HG03108 (cell line): ENCODE measurements around the gene POLH.
A peak's percentile ranks its signal among the peaks of the same experiment; 100 is the strongest.
"Not testable (repeated sequence)": the region's sequence is repeated elsewhere in the genome, so short reads cannot be mapped to it uniquely, and the experiment has no call there.

Source experiments
- ATAC-seq: cut with Tn5 transposase; IDR thresholded peaks from one replicate; pipeline ENCODE4 v1.9.1; 2021; ENCODE audit warnings: moderate library complexity; ENCODE audit not compliant: unreplicated experiment

POLH gene

DNA sequence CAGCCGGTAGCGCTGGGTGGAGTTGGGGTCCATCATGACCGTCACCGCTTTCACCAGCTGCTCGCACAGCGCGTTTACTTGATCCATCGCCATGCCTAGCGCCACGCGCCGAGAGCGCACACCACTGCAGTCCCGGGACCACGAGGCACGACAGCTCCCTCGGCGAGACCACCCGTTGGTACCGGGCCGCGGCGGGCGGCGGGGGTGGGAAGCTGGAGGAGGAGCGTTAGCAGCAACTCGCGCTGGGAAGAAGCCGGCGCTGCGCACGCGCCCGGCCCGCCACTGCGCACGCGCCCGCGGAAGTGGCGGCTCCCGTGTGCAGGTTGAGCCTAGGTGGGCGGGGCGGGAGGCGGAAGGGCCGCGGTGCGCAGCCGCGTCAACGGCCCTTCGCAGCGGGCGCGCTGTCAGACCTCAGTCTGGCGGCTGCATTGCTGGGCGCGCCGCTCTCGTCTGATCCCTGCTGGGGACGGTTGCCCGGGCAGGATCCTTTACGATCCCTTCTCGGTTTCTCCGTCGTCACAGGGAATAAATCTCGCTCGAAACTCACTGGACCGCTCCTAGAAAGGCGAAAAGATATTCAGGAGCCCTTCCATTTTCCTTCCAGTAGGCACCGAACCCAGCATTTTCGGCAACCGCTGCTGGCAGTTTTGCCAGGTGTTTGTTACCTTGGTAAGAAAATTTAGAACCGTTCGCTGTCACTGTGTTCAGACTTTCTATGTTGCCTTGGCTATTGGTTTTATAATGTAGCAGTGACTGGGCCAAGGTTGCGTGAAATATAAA is at the start of gene POLH, which contains the start of gene XPO5:
Gene POLH (plus strand): TSS at position 414 of the 780 bp plus-strand sequence. CDS start 6,135 bp downstream, outside the sequence.
Gene XPO5 (minus strand): TSS at position 267 of the 780 bp plus-strand sequence. CDS start 174 bp downstream, at position 93.
- ATAC-seq: peak; percentile 89

DNA sequence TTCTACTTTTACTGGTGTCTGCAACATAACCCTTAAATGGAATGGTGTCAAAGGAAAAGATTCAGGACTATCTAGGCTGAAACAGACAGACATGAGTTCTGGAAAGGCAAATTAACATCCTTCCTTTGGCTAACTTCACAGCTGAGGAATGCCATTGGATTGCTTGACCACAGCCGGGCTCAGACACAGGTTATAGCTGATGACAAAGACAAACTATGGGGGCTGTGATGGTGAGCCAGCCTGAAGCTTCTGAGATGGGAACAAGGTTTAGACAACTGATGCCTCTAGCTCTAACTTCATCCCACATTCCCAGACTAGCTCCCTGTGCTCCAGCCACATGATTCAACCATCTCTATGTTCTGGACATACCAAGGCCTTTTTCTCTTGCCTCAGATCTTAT is 43.8 kb upstream of the POLH start:
- ATAC-seq: no peak

DNA sequence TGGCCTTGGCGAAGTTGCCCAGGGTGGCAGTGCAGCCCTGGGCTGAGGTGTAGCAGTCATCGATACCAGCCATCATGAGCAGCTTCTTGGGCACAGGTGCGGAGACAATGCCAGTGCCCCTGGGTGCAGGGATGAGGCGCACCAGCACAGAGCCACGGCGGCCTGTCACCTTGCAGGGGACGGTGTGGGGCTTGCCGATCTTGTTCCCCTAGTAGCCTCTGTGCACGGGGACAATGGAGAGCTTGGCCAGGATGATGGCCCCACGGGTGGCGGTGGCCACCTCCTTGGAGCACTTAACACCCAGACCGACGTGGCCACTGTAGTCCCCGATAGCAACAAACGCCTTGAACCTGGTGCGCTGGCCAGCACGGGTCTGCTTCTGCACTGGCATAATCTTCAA is 37.0 kb upstream of the POLH start:
- ATAC-seq: not testable (repeated sequence)

DNA sequence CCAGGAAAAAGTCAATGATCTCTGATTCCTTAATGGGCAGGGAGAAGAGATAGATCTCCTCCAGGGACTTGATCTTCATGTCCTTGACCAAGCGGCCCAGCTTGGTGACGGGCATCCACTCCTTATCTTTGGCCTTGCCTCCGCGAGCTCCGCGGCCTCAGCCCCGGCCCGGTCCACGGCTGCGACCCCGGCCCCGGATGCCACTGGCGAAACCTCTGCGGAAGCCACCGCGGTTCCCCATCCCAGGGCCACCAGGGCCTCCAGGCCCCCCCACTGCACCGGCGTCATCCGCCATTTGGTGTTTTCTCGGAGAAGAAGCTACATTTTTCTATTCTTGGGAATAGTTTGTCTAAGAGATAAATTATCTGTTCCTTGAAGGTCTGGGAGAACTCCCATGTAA is 36.6 kb upstream of the POLH start:
- not testable (repeated sequence) for ATAC-seq

DNA sequence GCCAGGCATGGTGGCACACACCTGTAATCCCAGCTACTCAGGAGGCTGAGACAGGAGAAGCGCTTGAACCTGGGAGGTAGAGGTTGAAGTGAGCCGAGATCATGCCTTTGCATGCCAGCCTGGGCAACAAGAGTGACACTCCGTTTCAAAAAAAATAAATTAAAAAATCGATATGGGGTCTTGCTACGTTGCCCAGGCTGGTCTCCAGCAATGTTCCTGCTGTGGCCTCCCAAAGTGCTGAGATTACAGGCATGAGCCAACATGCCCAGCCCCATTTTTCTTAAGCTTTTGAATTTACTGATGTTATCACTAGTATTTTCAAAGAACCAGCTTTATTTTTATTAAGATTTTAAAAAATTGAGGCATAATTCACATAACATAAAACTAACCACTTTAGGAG is 35.5 kb upstream of the POLH start:
- ATAC-seq: no peak

DNA sequence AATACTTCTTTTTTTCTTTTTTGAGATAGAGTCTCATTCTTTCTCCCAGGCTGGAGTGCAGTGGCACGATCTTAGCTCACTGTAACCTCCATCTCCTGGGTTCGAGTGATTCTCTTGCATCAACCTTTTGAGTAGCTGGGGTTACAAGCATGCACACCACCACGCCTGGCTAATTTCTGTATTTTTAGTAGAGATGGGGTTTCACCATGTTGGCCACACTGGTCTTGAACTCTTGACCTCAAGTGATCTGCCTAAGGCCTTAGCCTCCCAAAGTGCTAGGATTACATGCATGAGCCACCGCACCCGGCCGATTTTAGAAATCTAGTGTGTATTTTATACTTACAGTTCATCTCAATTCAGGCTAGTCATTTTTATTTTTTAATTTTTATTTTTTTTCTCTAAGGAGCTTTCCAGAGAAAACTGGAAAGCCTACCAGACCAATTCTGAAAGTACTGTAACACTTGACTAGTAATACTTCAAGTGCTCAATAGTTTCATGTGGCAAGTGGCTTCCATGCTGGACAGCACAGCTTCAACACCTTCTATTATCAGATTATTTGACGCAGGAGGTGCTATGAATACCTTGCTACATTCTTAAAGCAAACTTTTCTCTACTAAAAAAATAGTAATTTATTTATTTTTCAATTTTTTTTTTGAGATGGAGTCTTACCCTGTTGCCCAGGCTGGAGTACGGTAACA is 34.1 kb upstream of the POLH start:
- ATAC-seq: no peak

DNA sequence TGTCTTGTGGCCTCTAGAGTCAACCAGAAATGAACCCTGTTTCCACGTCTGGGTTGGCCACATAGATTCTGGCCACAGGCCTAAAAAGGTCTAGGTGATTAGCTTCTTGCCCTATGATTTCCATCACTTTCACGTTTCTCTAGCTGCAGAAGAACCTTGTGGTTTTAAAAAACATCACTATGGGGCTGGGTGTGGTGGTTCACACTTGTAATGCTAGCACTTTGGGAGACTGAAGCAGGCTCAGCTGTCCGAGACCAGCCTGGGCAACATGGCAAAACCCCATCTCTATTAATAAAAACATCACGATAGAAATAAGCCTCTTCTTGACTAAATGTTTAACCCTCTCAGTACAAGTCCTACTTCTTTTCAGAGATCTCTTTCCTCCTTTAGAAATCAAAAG is 31.5 kb upstream of the POLH start:
- ATAC-seq: no peak

DNA sequence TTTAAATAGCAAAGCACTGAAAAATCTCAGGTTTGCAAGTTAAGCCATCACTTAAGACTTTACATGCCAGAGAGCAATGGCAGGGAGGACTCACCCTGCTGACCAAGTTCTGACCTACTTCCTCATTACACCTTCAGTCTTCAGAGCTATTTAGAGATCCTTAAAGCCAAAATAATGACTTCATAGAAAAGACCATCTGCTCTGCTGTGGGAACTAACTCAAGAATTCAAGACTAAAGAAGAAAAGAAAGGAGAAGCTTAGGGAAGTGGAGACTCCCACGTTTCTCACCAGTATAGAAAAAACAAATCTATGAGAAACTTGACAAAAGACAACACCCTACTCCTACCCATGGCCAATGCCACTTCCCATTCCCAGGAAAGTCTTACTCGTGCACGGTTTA is 28.8 kb upstream of the POLH start:
- no peak for ATAC-seq

DNA sequence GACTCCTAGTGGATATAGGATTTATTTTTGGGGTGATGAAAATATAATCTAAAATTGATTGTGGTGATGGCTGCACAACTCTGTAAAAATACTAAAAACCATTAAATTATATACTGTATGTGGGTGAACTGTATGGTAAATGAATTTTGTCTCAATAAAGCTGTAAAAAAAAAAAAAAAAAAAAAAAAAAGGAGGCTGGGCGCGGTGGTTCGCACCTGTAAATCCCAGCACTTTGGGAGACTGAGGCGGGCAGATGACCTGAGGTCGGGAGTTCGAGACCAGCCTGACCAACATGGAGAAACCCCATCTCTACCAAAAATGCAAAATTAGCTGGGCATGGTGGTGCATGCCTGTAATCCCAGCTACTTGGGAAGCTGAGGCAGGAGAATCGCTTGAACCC is 18.4 kb upstream of the POLH start:
- not testable (repeated sequence) for ATAC-seq

DNA sequence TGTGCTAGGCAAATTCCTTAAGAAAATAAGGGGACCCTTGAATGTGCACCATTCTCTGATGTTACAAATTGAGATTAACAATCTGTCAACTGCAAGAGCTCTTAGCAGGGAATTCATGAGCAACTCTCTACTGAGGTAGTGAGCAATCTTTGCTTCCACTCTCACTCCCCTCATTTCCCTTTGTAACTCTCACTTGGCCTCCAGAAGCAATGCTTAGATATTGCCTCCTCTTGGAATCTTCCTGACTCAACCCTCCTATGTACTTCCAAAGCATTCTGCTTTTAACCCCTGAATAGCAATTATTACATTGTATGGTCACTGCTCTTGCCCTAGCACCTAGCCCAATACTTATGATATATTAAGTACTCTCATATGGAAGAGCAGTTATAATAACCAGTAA is 16.7 kb upstream of the POLH start:
- no peak for ATAC-seq

DNA sequence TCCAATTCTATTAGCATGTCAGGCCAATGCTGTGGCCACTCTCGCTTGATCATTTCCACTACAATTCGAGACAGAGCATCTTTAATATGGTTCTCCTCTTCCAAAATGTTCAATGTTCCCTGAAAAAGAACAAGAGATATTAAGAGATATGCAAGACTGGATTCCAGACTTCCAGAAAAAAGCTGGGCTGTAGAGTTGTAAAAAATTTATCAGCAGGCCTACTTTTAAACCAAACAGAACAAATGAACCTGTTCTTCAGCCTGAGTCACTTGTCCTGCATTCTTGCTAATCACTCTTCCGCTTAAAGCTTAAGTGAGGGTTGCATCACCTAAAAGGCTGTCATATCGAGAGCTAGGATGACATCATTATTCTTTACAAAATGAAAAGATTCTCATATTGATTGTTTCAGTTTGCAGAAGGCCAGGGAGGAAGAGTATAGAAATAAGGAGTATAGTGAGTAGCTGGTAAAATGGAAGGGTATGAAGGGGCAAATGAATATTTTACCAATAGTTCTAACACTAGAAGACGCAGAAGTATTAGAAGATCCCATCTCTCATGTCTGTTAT is 5.0 kb upstream of the POLH start:
- no peak for ATAC-seq

DNA sequence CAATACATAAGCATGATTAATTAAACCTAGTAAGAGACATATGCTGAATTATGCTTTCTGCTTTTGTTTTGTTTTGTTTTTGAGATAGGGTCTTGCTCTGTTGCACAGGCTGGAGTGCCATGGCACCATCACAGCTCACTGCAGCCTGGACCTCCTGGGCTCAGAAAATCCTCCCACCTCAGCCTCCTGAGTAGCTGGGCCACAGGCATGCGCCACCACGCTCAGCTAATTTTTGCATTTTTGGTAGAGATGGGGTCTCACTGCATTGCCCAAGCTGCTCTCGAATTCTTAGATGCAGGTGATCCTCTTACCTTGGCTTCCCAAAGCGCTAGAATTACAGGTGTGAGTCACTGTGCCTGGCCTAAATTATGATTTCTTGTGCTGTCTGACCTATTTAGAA is 4.0 kb upstream of the POLH start:
- no peak for ATAC-seq

DNA sequence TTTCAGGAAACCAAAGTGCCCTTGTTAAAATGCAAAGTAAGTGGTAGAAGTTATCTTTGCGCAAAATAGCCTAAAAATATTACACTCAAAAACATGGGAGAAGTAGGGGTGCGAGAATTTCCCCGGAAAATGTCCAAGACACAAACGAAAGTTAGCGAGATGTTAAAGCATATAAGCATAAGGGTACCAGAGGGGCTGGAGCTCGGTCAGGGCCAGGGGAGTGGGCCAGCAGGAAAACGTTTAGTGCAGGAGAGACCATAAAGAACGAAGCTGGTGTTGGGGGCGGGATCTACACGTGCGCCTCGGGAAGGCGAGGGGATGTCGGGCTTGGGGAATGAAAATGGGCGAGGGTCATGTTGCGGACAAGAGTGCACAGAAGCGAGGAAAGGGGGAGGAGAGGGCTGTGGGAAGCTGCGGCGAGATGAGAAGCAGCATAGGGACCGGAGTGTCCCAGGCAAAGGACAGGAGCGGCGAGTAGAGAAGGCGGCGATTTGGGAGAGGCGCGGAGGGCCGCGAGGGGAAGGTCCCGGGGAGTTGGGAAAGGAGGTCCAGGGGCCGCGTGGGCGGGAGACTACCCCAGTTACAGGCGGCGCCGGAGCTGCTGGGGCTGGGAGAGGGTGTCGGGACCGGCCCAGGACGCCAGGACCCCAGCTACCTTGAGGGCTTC is 747 bp upstream of the POLH start:
- peak; percentile 18 for ATAC-seq

DNA sequence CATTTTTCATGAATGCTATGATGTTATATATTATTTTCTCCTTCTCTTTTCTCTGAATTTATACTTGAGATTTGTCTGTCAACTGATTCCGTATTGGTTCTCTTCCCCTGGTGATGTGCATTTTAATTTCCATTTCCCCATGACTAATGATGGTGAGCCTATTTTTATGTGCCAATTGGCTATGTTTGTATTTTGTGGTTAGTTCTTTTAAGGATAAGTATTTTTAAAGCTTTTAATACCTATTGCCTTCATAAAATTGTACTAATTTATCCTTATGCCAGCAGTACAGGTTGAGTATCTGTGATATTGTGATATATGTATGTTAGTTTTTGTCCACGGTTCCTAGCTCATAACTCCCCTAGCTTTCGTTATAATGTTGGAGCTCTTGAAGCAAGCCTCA is 2.8 kb downstream of the POLH start:
- ATAC-seq: no peak

DNA sequence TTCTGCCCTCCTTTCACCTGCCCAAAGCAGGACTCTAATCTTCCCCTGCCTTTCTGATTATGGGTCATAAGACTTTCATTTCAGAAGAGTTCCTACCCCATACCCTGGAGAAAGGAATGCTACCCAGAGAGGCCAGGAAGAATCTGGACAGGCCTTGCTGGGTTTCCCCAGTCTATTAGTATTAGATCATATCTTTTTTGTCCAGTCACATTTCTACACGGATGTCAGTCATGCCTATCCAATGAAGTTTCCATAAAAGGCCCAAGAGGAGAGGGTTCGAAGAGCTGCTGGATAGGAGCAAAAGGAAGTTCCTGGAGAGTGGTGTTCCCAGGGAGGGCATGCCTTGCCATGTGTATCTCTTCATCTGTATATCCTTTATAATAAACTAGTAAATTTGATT is 3.2 kb downstream of the POLH start:
- no peak for ATAC-seq

DNA sequence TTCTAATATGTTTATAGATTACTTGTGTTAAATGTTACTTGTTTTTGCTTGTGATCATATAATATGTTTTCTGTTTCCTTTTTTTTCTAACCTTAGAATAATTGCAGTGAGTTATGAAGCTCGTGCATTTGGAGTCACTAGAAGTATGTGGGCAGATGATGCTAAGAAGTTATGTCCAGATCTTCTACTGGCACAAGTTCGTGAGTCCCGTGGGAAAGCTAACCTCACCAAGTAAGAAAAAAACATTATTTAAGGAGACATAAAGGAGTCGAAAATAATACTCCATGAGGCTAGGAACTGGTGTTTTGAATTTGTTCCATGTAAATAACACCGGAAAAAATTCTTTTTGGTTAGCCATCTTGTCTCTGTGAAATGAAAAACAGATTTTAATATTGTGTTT is 6.9 kb downstream of the POLH start:
- no peak for ATAC-seq

DNA sequence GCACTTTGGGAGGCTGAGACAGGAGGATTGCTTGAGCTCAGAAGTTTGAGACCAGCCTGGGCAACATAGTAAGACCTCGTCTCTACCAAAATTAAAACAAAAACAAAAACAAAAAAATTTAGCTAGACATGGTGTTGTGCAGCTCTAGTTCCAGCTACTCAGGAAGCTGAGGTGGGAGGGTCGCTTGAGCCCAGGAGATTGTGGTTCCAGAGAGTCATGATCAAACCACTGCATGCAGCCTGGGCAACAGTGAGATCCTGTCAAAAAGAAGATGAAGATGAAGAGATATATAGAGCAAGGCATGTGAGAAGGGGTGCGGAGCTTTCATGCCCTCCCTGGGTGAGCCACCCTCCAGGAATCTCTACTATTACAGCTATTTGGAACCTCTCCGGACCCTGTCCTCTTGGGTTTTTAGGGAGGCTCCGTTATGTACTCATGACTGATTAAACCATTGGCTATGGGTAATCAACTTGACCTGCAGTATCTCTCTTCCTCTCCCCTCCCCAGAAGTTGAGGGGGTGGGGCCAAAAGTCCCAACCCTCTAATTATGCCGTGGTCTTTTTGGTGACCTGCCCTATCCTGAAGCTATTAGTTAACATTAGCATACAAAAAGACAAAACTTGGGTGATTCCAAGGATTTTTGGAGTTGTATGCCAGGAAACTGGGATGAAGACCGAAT is 9.0 kb downstream of the POLH start:
- no peak for ATAC-seq

DNA sequence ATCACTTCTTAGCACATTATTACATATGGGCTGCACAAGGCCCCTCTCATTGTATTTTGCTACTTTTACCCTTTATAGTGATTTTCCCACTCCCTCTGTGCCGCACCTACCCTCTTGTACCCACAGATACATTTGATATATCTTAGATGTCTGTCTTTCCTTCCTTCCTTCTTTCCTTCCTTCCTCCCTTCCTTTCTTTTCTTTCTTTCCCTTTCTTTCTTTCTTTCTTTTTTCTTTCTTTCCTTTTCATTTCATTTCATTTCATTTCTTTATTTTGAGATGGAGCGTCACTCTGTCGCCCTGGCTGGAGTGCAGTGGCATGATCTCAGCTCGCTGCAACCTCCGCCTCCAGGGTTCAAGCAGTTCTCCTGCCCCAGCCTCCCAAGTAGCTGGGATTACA is 12.2 kb downstream of the POLH start:
- ATAC-seq: no peak

DNA sequence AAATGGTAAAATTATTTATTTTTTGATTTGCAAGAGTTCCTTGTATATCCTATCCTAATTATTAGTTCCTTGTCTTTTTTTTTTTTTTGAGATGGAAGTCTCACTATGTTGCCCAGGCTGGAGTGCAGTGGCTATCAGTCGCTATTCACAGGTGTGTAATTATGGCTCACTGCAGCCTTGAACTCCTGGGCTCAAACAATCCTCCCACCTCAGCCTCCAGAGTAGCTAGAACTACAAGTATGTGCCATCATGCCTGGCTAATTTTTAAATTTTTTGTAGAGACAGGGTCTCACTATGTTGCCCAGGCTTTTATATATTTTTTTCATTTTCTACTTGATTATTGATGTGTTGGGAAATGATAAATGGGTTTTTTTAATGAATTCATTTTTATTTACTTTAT is 13.6 kb downstream of the POLH start:
- not testable (repeated sequence) for ATAC-seq

DNA sequence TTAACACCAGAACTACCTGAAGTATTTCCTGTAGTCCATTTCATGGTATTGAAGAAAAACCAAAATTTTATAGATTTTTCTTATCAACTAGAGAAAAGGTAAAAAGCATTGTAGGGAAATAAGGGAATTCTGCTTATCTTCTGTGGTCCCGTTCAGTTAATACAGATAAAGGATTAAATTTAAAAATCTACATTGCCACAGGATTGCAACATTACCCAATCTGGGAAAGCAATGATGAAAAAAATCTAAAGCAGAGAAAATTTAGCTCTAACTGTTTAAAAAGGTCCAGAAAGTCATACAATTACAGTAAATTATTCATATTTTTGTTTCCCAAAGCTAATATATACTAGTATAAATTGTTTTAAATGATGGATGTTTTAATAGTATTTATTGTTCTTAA is 18.0 kb downstream of the POLH start:
- ATAC-seq: no peak

DNA sequence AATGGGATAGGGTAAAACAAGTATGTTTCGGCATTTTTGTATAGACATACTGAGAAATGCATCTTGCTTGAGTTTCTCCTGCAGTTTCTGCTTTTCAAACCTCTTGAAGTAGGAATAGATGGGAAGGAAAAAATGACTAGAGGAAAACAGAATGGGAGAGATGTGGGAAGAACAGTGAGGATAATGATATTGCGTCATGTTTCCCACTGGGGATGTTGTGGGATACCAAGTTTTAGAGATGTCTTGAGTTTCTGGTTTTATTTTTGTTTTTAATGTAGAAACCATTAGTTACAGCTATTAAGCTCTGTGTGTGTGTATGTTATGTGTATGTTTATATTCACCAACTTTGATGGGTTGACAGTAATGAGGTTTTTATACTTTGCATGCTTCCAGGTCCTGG is 24.6 kb downstream of the POLH start:
- no peak for ATAC-seq
